K562 treated with DMSO at 1 percent for 48 hours (cell line): Measurements from ENCODE around the gene CST5. TPM values are rescaled to one million over a fixed set of nuclear protein-coding genes. Genes with fewer than 3 reads are reported as not detected.

ENCODE experiments used
- total RNA-seq: library from RNA; unstranded; fragments of 300-600 nt; gene quantifications from 2 replicates; pipeline ENCODE4 v1.2.3, GENCODE V29; 2022; ENCODE audit warnings: low replicate concordance; ENCODE audit errors: extremely low read depth

The CST5 gene, protein sequence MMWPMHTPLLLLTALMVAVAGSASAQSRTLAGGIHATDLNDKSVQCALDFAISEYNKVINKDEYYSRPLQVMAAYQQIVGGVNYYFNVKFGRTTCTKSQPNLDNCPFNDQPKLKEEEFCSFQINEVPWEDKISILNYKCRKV
- total RNA-seq = not detected in 2 replicates

DNA sequence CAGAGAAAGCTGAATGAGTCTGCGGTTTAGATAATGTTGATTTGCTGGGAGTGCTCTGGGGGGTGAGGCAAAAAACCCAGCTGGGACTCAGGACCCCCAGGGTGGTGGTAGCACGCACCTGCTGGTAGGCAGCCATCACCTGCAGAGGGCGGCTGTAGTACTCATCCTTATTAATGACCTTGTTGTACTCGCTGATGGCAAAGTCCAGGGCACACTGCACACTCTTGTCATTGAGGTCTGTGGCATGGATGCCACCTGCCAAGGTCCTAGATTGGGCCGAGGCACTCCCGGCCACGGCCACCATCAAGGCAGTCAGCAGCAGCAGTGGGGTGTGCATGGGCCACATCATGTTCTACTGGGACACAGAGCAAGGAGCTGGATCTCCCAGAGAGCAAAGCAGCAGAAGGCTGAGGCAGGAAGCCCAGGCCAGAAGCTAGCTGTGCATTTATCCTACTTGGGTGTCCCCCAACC is at the start of gene CST5:
Gene CST5 (minus strand): TSS at position 421 of the 471 bp plus-strand sequence. CDS start 72 bp downstream, at position 349.

DNA sequence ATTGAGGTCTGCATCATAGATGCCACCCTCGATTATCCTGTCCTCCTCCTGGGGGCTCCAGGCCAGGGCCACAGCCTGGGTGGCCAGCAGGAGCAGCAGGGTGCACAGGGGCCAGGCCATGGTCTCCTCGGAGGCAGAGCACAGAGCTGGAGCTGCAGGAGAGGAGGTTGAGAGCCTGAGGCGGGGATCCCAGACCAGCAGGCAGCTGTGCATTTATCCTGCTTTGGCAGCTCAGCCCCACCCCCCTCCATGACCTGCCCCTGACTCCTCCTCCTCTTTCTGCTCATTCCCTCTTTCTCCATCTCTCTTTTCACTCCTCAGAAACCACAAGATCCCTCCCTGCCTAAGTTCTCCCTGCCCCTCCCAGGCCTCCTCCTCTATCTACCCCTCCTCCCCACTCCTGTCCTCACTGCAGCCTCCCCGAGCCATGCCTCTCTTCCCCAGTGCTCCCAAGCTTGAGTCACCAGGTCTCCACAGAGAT is 53.0 kb downstream of the CST5 start, which contains the start of gene CST2:
Gene CST2 (minus strand): TSS at position 189 of the 481 bp plus-strand sequence. CDS start 69 bp downstream, at position 120.

Other genes starting within 250 kb of the CST5 start
- gene CST3, start 241.8 kb downstream of the CST5 start, total RNA-seq = not detected in 2 replicates
- gene CST4, start 190.7 kb downstream of the CST5 start, total RNA-seq = not detected in 2 replicates
- gene CST1, start 128.8 kb downstream of the CST5 start, total RNA-seq = not detected in 2 replicates
- gene CST2, start 53.0 kb downstream of the CST5 start, total RNA-seq = not detected in 2 replicates
- not detected in 2 replicates for gene GGTLC1, start 109.0 kb upstream of the CST5 start, total RNA-seq